HTR-8/SVneo (cell line): ENCODE measurements around the gene PRR14L.
"Not testable (repeated sequence)": the region's sequence is repeated elsewhere in the genome, so short reads cannot be mapped to it uniquely, and the experiment has no call there.

Experiments
- DNase-seq: peaks from one replicate; pipeline ENCODE4 v3.0.0; 2011; ENCODE audit warnings: low spot score, mixed read lengths; ENCODE audit not compliant: insufficient read length
- FAIRE-seq: peaks from 2 replicates; lab custom pipeline; 2011; peaks lifted over from hg19 to GRCh38; lab: Jason Lieb, UNC

PRR14L gene

DNA sequence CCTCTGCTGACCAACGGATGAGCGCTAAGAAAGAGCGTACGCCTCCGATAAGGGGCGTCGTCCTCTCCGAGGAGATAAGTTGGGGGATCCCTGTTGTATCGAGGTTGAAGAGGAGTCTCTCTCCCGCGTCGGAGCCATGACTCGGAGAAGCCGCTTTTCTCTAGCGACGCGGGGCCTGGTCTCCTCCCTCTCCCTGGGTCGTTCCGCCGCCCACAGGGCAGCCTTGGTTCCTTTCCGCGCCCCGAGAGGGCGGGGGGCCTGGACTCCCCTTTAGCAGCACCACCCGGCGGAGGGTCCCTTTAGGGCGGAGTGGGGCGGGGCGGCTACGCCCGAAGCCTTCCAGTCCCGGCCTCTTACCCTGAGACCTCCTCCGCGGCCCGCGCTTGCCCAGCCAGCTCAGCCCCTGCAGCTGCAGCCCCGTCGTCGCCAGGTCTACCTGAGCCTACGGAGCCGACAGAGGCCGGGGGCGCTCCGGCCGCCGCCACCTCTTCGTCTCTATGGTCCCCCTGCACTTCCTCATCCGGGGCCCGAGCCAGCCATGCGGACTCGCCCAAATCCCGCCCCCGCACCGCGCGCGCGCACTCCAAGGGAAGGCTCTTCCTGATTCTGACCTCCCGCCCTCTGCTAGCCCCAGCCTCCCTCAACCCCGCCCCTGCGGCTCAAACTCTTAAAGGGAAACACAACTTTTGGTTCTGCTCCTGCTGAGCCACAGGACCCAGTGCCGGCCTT, at the start of gene PRR14L:
PRR14L (minus strand) TSS at position 497 of the 729 bp plus-strand sequence. CDS start 11,272 bp downstream, outside the sequence.
- FAIRE-seq (no peak), DNase-seq (peak; percentile 73)

DNA sequence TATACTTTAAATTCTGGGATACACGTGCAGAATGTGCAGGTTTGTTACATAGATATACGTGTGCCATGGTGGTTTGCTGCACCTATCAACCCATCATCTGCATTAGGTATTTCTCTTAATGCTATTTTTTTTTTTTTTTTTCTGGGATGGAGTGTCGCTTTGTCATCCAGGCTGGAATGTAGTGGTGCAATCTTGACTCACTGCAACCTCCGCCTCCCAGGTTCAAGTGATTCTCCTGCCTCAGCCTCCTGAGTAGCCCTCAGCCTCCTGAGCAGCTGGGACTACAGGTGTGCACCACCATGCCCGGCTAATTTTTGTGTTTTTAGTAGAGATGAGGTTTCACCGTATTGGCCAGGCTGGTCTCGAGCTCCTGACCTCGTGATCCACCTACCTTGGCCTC, 49.4 kb upstream of the PRR14L start:
- DNase-seq, FAIRE-seq: not testable (repeated sequence)

DNA sequence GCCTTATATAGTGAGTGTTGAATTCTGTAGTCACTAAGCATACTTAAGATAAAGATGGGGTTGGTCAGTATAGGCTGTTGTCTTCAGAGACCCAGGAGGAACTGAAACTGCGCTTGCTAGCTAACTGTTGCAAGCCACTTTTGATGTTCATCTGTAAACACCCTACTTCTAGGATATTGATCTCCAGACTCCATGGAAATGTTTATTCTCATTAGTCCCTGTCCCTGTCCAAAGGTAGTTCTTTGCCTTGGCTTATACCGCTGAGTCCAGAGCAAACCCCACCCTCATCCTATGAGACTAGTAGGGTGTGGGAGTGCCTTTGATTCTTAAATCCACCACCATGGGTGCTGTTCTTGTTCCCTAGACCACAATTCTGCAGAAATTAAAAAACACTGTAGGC, 40.3 kb upstream of the PRR14L start:
- no peak for DNase-seq
- no peak for FAIRE-seq

DNA sequence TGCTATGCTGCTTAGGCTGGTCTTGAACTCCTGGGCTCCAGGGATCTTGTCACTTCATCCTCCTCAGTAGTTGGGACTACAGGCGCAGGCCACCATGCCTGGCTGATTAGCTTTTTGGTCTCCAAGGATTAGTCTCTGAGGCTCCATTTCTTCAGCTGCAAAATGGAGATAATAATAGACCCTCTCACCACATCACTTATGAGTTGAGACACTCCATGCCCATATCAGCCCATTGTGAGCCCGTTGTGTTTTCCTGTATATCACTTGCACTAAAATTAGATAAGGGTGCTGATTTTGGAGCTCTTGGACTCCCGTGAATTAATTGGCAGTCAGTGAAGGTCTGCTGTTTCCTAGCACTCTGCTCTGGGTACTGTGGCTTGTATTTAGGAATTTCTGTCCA, 39.9 kb upstream of the PRR14L start:
- FAIRE-seq (no peak), DNase-seq (no peak)

DNA sequence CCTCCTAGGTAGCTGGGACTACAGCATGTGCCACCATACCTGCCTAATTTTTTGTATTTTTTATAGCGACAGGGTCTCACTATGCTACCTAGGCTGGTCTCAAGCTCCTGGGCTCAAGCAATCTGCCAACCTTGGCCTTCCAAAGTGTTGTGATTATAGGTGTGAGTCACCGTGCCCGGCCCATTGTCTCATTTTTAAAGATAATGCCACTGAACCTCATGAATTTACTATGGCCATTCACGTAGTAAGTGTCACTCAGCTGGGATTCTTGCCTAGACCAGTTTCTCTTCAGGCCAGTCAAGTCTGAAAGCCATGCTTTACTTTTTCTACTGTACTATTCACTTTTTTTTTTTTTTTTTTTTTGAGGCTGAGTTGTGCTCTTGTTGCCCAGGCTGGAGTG, 26.3 kb upstream of the PRR14L start:
- FAIRE-seq: no peak
- DNase-seq: no peak

DNA sequence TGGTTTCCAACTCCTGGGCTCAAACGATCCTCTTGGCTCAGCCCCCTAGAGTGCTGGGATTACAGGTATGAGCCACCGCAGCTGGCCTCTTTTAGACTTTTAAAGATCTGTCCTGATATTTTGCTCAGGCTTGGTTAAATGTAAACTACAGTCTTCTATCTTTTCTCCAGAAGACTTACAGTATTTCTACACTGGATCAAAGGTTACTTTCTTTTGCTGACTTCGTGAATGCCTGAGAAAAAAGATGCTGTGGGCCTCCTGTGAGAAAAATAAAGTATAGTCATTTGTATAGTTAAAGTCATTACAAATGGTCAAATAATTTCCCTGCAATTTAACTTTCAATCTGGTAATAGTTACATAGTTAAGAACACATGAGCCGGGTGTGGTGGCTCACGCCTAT, 23.5 kb upstream of the PRR14L start:
- FAIRE-seq (no peak), DNase-seq (no peak)

DNA sequence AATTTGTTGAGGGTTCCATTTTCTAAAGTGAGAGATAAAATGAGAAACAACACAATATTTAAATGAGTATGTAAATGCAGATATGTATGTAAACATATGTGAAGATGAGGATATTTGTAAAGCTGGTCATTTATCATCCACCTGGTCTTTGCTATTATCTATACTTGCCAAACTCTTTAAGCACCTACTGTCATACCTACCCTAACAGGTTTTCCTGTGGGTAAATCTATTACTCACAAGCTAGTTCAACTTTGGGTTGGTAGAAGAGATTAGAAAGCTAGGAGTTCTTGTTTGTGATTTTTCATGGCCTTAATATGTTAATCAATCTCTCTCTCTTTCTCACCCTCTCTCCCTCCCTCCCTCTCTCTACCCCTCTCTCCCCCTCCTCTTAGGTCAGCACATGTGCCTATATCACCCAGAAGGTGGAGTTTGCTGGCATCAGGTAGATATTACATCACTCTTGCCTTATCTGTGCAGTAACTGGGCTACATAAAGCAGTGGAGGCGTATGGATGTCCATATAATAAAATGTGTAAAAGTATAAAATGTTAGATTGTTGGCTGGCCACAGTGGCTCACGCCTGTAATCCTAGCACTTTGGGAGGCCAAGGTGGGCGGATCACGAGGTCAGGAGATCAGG, 18.6 kb upstream of the PRR14L start:
- FAIRE-seq (no peak), DNase-seq (no peak)

DNA sequence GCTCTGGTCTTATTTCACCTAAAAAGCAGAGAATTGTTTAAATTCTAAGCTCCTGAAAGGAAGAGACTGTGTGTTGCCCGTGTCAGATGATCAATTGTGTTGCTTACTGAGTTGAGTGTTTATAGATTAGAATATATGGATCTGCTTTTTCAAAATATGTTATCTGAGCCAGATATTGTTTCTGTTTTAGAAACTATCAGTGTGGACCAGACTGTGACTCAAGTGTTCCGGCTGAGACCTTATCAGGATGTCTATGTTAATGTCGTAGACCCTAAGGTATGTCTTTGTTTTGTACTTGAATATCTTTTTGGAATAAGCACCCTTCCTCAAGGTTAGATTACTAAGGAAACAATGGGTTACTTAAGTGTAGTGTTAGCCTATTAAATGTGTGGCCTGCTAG, 14.9 kb upstream of the PRR14L start:
- DNase-seq (no peak), FAIRE-seq (no peak)

DNA sequence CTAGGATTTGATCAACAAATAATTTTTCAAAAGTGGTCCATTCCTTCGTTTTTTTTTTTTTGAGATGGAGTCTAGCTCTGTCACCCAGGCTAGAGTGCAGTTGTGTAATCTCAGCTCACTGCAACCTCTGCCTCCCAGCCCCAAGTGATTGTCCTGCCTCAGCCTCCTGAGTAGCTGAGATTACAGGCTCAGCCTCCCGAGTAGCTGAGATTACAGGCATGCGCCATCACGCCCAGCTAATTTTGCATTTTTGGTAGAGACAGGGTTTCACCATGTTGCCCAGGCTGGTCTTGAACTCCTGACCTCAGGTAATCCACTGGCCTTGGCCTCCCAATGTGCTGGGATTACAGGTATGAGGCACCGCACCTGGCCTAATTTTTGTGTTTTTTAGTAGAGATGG, 8.9 kb upstream of the PRR14L start:
- not testable (repeated sequence) for FAIRE-seq

DNA sequence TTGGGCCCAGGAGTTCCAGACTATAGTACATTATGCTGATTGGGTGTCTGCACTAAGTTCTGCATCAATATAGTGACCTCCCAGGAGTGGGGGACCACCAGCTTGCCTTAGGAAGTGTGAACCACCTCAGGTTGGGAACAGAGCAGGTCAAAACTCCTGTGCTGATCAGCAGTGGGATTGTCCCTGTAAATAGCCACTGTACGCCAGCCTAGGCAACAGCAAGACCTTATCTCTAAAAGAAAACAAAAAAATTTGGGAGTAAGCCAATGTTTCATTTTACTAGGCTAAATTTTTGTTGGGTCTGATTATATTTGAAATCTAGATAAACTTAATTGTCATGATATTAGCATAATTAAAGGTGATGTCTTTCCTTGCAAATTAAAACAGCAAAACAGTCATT, 7.3 kb upstream of the PRR14L start:
- DNase-seq (no peak), FAIRE-seq (no peak)

More for the DNA sequence above, 8.9 kb upstream of the PRR14L start:
- DNase-seq: not testable (repeated sequence)

DNA sequence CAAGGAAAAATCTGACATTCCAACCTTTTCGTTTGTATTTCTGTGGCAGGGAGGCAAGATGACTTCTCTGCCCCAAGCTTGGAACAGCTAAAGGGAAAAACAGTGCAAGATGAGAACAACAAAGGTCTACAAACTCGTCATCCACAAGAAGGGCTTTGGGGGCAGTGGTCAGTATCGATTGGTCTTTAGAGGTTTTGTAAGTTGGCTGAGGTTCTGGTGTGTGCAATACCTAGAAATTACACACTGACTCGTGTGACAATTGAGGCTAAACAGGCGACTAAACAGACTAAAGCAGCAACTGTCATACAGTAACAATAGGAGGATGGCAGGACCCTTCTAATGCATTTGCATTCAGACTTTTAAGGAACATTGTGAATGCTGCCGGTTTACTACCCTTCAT, 4.9 kb upstream of the PRR14L start:
- DNase-seq: no peak
- FAIRE-seq: no peak

DNA sequence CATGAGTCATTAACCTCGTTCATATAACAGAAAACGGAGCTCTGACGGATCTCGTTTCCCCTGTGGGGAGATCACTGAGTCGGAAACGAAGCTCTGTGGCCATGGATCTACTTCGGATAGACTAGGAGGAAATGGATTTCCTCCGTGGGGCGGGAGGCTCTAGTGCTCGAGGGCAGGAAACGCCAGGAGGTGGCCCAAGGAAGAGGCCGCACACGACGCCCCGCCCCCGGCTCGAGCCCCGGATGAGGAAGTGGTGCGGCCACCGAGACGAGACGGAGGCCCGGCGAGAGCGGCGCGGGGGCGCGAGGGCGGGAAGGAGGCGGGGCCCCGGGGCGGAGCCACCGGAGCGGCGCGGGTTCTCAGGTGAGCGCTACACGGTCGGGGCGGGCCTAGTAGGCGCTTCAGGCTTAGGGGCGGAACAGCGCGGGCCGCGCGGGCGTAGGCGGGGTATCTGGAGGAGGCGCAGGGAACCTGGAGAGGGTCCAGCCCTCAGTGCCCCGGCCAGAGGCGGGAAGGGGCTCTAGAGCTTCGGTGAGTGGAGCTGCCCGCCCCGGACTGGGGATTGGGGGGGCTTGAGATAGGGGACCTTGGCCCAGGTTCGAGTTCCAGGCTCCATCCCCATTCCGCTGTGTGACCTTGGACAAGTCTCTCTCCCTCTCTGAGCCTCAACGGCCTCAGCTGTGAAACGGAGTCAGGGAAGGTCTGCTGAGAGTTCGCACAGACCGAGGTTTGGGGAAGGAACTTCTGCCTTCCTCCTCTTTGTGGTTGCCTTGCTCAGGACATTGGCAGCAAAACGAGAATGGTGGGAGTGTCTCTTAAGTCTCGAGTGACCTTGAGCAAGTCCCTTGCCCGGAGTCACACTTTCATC, 3.9 kb upstream of the PRR14L start, which contains the start of gene DEPDC5:
DEPDC5 (plus strand) TSS at position 386 of the 868 bp plus-strand sequence. CDS start 903 bp downstream, outside the sequence.
- FAIRE-seq (peak; percentile 4), DNase-seq (peak; percentile 88)

DNA sequence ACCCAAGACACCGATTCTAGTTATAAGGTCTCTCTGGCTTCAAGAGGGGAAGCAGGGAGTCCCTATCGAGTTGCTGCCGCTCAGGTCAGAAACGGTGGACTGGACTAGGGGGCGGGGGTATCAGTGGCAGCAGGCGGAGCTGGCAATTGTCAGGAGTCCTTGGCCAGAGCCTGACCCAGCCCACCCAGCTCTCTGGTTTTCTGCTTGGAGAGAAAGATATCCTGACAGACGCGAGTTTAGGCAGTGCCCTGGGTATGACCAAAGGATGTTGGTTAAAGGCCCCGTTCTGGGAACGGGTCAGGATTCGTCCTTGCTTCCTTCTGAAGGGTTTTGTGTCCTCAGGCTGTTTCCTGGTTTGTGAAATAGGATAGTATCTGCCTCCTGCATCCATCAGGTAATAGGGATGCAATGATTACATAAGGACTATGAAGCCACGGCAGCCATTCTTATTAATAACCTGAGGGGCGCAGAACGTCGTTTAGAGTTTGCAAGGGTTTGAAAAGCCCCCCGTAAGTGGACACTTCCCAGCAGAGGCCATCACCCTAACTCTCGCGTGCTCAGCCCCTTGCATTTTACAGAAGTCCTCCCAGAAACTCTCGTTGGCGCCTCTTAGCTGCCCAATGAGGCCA, 3.2 kb upstream of the PRR14L start:
- no peak for FAIRE-seq
- DNase-seq: no peak

DNA sequence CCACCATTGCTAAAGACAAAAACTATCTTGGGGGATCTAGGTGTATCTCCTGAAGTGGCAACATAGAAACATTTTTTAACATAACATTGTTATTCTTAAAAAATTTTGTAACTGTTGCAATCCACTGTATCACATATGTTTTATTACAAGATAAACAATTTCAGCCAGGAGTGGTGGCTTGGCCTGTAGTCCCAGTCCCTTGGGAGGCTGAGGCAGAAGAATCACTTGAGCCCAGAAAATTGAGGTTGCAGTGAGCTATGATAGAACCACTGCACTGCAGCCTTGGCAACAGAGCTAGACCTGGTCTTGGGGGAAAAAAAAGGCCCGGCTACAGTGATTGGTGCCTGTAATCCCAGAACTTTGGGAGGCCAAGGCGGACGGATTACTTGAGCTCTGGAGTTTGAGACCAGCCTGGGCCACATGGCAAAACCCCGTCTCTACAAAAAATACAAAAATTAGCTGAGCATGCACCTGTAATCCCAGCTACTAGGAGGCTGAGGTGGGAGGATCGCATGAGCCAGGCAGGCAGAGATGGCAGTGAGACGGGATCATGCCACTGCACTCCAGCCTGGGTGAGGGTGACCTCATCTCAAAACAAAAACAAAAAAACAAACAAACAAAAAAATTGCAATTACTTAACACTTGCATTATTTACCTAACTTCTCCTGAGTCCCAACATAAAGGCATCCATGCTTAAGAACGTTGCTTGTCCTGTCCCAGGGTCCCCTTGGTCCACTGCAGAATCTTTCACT, 2.3 kb upstream of the PRR14L start:
- no peak for FAIRE-seq
- no peak for DNase-seq

DNA sequence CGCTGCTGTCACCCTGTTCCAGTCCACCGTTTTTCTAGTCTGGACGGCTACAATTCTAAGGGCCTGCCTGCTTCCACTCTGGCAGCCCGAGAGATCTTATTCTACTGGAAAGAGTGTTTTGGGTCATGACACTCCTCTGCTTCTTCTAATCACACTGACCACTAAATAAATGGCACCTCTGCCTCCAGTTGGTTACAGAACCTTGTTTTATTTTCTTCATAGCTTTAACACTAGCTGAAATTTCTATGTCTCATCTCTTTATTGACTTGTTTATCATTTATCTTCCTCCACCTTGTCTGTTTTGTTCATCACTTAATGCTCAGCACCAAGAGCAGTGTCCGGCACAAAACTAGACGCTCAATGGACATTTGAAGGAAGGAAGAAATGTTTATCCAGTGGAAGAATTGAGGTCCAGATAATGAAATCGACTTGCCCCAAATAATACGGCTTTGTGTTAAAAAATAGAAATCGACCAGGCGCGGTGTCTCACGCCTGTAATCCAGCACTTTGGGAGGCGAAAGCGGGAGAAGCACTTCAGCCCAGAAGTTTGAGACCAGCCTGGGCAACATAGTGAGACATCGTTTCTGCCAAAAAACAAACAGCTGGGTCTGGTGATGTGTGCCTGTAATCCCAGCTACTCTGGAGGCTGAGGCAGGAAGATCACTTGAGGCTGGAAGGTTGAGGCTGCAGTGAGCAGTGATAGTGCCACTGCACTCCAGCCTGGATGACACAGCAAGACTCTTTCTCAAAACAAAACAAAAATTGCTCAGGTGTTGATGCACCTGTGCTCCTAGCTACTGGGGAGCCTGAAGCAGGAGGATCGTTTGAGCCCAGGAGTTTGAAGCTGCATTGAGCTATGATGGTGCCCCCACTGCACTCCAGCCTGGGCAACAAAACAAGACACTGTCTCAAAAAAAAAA, 693 bp upstream of the PRR14L start:
- no peak for FAIRE-seq

DNA sequence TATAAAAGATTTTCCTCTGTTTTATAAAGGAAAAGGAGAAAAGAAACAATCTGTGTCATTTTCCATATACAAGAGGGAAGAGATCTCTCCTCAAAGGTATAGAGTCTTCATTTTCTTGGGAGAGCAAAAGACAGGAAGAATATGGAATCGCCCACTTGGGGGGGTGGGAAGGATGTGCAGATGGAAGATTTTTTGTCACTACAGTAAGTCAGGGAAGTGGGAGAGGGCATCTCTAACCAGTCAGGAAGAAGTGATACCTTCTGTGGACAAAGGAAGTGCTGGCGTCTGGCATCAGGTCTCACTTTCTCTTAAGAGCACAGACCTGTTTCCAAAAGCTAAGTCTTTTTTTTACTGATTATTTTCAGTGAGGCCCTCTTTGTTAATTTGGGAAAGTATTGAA, 1.4 kb downstream of the PRR14L start:
- FAIRE-seq: no peak
- no peak for DNase-seq

More for the DNA sequence above, 693 bp upstream of the PRR14L start:
- no peak for DNase-seq

DNA sequence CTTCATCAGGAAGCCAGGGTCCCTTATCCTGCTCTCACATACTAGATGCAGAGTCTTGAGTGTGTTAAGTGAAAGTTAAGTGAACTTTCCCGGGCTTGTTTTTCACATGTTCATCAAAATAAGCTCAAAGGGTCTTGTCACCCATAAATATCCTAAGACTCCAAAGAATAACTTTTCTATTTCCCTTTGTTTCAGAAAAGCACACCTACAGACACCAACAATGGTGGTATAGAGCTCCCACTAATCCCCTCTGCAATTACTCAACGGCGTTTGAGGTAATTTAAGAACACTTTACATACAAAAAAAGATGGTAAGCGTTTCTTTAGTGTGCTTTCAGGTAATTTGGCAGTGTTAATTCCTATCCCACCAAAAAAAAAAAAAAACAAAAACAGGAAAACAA, 2.5 kb downstream of the PRR14L start:
- FAIRE-seq: no peak
- no peak for DNase-seq

DNA sequence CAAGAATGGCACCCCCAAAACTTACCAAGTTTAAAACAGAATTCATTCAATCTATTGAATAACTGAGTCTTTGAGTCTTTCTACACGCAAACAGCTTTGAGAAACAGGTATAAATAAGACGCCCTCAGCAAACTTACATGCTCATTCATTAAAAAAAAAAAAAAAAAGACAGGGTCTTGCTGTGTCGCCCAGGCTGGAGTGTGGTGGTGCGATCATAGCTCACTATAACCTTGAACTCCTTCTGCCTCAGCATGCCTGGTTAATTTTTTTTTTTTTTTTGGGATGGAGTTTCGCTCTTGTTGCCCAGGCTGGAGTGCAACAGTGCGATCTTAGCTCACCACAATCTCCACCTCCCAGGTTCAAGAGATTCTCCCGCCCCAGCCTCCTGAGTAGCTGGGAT, 6.1 kb downstream of the PRR14L start:
- DNase-seq (no peak), FAIRE-seq (no peak)

DNA sequence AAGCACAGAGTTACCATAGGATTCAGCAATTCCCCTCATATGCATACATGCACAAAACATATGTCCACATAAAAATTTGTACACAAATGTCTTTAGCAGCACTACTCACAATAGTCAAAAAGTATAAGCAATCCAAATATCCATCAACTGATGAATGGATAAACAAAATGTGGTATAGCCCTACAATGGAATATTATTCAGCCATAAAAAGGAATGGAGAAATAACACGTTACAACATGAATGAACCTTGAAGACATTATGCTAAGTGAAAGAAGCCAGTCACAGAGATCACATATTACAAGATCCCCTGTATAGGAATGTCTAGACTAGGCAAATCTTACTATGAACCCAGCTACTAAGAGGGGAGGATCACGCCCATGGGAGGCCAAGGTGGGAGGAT, 7.2 kb downstream of the PRR14L start:
- DNase-seq (no peak), FAIRE-seq (no peak)
